GM12801 (cell line): ENCODE measurements around the gene RADIL.

Experiments
- TF ChIP-seq, protein P1 (sequence below): IDR thresholded peaks from one replicate; pipeline ENCODE4 v1.5.1; 2011; ENCODE audit warnings: control low read depth; ENCODE audit not compliant: insufficient read length; ENCODE audit errors: extremely low read depth

The RADIL gene

DNA sequence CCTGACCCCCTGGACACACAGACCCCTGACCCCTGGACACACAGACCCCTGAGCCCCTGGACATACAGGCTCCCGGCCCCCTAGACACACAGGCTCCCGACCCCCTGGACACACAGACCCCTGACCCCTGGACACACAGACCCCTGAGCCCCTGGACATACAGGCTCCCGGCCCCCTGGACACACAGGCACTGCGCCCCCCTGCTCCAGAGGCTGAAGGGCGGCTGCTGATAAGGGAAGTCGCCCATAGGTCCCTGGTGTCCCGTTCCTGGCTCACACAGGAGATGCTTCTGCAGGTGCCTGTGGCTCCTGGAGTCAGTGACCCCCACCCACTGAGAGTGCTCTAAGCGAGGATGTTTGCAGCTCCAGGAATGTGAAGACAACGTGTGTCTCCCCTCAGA, 111.8 kb downstream of the RADIL start:
- TF ChIP-seq, protein P1, sequence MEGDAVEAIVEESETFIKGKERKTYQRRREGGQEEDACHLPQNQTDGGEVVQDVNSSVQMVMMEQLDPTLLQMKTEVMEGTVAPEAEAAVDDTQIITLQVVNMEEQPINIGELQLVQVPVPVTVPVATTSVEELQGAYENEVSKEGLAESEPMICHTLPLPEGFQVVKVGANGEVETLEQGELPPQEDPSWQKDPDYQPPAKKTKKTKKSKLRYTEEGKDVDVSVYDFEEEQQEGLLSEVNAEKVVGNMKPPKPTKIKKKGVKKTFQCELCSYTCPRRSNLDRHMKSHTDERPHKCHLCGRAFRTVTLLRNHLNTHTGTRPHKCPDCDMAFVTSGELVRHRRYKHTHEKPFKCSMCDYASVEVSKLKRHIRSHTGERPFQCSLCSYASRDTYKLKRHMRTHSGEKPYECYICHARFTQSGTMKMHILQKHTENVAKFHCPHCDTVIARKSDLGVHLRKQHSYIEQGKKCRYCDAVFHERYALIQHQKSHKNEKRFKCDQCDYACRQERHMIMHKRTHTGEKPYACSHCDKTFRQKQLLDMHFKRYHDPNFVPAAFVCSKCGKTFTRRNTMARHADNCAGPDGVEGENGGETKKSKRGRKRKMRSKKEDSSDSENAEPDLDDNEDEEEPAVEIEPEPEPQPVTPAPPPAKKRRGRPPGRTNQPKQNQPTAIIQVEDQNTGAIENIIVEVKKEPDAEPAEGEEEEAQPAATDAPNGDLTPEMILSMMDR, result no peak

DNA sequence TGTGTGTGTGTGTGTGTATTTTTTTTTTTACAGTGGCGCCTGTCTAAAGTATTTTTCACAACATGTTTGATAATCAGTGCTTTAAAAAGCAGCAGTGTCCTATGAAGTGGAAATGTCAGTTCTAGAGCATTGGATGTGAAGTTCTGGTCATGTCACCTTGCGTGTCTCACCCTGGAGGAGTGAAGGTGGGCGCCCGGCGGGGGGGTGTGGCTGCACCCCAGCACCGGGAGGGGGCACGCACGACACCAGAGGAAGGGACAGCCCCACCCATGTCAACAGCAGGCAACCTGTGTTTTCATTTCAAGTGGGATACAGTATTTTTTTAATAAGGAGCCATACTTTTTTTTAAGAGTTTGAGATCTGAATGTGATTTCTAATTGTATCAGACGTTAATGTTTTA, 112.6 kb downstream of the RADIL start:
- TF ChIP-seq, protein P1, result no peak

DNA sequence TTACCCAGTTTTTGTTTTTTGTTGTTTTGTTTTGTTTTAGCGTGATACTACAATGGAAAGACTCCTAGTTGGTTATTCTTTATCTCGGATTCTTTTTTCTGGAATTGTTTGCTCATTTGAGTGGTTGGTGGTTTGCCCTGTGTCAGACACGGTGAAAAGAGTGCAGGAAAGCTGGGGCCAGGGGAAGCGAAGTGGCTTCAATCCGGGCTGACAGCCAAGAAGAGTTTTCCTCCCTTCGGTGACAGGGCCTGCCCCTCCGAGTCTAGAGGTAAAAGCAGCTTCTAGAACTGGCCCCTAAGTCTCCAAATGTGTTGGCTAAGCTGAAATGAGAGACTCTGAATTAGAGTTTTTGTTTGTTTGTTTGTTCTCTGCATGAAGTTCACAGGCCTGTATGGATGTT, 113.8 kb downstream of the RADIL start:
- TF ChIP-seq, protein P1, result no peak

DNA sequence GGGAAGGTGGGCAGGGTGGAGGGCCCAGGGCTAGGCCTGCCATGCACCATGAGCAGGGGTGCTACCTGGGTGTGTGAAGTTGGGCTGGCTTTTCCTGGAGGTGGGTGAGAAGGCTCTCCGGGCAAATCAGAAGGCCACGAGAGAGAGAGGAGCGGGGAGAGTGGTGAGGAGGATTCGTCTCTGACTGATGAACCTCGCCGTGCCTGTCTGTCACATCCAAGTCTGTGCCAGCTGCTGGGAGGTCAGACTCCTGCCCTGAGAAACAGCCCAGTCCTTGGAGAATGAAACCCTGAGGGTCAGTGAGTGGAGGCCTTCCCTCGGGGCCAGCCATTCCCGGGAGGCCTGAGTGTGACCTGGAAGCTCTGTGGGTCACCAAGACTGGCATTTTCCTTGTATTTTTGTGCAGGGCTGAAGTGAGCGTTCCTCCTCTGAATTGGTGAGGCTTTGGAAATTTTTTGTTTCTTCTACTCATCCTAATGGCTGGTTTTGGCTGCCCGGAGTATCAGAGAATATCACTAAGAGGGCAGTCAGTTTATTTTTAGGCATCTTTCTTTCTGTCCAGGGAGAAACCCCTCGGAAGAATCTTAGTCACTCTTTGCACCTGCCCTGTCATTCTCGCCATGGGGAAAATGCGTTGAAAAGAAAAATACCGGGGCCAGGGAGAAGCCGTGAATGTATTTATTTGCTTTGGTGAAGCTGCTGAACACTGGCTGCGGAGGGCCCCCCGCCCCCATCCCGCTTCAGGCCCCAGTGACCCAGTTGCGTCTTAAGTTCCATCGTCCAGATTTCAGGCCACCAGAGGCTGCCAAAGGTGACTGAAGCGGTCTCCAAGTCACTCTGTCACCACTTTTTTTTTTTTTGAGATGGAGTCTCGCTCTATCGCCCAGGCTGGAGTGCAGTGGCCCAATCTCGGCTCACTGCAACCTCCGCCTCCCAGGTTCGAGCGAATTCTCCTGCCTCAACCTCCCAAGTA, 114.6 kb downstream of the RADIL start:
- TF ChIP-seq, protein P1, result no peak

DNA sequence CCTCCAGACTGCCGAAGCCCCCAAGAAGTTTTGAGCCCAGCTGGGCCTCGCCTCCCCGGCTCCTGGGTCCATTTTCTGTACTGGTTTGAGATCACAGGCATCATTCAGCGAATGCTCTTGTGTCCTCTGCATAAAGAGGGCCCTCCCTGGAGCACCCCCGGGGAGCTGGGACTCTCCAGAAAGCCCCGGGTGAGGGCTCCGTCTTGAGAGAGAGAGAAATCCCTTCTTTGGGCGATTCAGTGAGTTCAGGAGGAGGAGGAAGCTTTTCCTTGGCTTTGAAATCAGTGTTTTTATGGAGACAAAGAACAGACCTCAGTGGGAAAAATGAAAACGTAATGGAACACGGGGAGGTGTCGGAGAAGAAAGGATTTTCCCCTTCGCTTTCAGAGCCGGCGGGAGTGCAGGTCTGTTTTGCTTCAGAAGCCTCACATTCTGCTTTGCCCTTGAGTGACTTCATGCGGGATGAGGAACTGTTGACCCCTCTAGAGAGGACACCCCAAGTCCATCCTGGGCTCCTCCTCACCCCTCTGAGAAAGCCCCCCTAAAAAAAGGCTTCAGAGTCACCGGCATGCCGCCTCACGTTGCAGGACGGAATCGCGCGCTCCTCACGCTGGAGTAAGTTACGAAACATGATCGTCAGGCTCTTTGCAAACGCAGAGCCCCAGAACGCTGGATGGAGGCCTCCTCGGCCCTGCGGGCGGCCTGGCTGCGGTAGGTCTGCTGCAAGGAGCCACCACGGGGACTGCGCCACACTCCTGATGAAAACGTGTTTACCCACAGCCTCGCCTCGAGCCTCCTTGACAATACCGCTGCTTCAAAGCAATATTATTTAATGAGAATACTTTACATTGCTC, 116.6 kb downstream of the RADIL start:
- TF ChIP-seq, protein P1, result no peak

DNA sequence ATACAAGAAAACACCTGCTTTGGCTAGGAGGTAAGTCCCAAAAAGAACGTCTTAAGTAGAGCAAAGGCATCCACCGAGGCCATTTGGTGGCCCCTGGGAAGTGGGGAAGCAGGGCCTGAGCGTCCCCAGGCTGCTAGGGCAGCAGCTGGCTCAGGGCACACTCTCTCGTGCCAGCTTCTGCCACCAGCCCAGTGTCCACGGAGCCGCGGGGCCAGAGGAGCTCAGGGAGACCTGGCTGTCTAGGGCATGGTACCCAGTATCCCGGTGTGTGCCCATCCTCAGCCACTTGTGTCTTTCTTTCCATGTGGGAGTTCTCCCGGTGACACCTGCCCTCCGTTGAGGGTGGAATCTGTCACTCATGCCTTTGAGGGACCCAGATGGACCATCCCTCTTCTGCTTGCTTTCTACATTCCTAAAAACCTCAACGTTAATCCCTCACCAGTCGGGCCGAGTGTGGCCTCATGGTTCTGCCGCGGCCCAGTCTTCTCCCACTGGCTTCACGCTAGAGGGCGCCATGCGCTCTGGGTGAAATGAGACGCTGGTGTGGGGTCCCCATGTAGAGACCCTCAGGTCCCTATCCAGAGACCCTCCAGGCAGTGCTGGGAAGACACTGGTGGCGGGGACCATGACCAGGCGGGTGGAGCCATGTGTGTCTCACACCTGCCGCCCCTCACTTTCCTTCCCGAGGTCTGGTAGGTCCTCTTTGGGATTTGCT, 117.6 kb downstream of the RADIL start:
- TF ChIP-seq, protein P1, result no peak
